ENCODE data around the gene PDE6B. TPM values are rescaled to one million over a fixed set of nuclear protein-coding genes. Genes with fewer than 3 reads are reported as not detected.

Gene PDE6B
- total and polyA plus RNA-seq, 4 donors = 2.7 to 24.6 (median 12.0) TPM

GRCh38 chr4:632926-633325 lies 7.6 kb downstream of the PDE6B start:
- no peak for ATAC-seq (ENCODE audit: insufficient read depth, low FRiP score)
- TF ChIP-seq CTCF (IDR thresholded peaks at IDR 0.05; ENCODE audit: control extremely low read depth, extremely low read depth) = no peak
- Histone ChIP-seq H3K36me3 (ENCODE audit: control insufficient read depth in 4 of 4, insufficient read depth in 4 of 4, low read length in 4 of 4) (no peaks in the 10 kb centered on the region), H3K9me3 (ENCODE audit: control insufficient read depth in 4 of 4, insufficient read depth in 3 of 4, low read length in 3 of 4) (peaks cover 0 to 19% (median 3%) of the 10 kb centered on the region in 4 donors), H3K27me3 (ENCODE audit: control insufficient read depth in 3 of 3, insufficient read depth in 3 of 3, low read length in 2 of 3) (peaks cover 0 to 5% (median 3%) of the 10 kb centered on the region in 3 donors), H3K4me1 (ENCODE audit: control insufficient read depth in 5 of 5, insufficient read depth in 5 of 5, low read length in 5 of 5) (no peaks in the 10 kb centered on the region), H3K4me3 (no peak overlapping the region), H3K9ac (ENCODE audit: insufficient read depth in 1 of 2, low read length in 2 of 2) (no peak overlapping the region), H3K27ac (ENCODE audit: low read depth in 1 of 2, low read length in 1 of 2) (no peak overlapping the region)
- DNase-seq = no peak
- 88 to 91% methylated on average over 6 of the region's 6 CpGs for WGBS, 2 donors

- no peak for TF ChIP-seq CTCF (IDR thresholded peaks at IDR 0.05; ENCODE audit: control extremely low read depth, extremely low read depth)
- H3K4me1 ChIP-seq (ENCODE audit: control insufficient read depth in 5 of 5, insufficient read depth in 5 of 5, low read length in 5 of 5) = no peaks in the 10 kb centered on the region
Measured at GRCh38 chr4:633406-633805, 8.0 kb downstream of the PDE6B start.

GRCh38 chr4:633976-634598 lies 8.7 kb downstream of the PDE6B start:
- no peak for ATAC-seq (ENCODE audit: insufficient read depth, low FRiP score)
- Histone ChIP-seq H3K4me1 (ENCODE audit: control insufficient read depth in 5 of 5, insufficient read depth in 5 of 5, low read length in 5 of 5) (no peaks in the 10 kb centered on the region), H3K9me3 (ENCODE audit: control insufficient read depth in 4 of 4, insufficient read depth in 3 of 4, low read length in 3 of 4) (peaks cover 0 to 19% (median 3%) of the 10 kb centered on the region in 4 donors), H3K27ac (ENCODE audit: low read depth in 1 of 2, low read length in 1 of 2) (no peak overlapping the region), H3K27me3 (ENCODE audit: control insufficient read depth in 3 of 3, insufficient read depth in 3 of 3, low read length in 2 of 3) (peaks cover 0 to 5% (median 3%) of the 10 kb centered on the region in 3 donors), H3K4me3 (no peak overlapping the region), H3K9ac (ENCODE audit: insufficient read depth in 1 of 2, low read length in 2 of 2) (no peak overlapping the region), H3K36me3 (ENCODE audit: control insufficient read depth in 4 of 4, insufficient read depth in 4 of 4, low read length in 4 of 4) (no peaks in the 10 kb centered on the region)
- no peak for TF ChIP-seq CTCF (IDR thresholded peaks at IDR 0.05; ENCODE audit: control extremely low read depth, extremely low read depth)
- WGBS, 2 donors = 75 to 88% methylated on average over 15 of the region's 15 CpGs
- DNase-seq = peak in 1 of 3 donors; percentile 10

More at GRCh38 chr4:633406-633805, 8.0 kb downstream of the PDE6B start:
- peaks cover 0 to 19% (median 3%) of the 10 kb centered on the region in 4 donors for H3K9me3 ChIP-seq (ENCODE audit: control insufficient read depth in 4 of 4, insufficient read depth in 3 of 4, low read length in 3 of 4)
- no peak for ATAC-seq (ENCODE audit: insufficient read depth, low FRiP score)
- no peak overlapping the region for H3K27ac ChIP-seq (ENCODE audit: low read depth in 1 of 2, low read length in 1 of 2)
- H3K4me3 ChIP-seq = no peak overlapping the region
- peaks cover 0 to 5% (median 3%) of the 10 kb centered on the region in 3 donors for H3K27me3 ChIP-seq (ENCODE audit: control insufficient read depth in 3 of 3, insufficient read depth in 3 of 3, low read length in 2 of 3)
- no peak overlapping the region for H3K9ac ChIP-seq (ENCODE audit: insufficient read depth in 1 of 2, low read length in 2 of 2)
- WGBS, 2 donors = 56 to 57% methylated on average over 9 of the region's 9 CpGs
- no peaks in the 10 kb centered on the region for H3K36me3 ChIP-seq (ENCODE audit: control insufficient read depth in 4 of 4, insufficient read depth in 4 of 4, low read length in 4 of 4)
- no peak for DNase-seq
